CD4-positive, alpha-beta T cell treated with Interleukin-6 at 100 ng/mL for 8 hours (primary cell): ENCODE data around the gene CEP170B.

ENCODE experiments used
- DNase-seq: peaks from one replicate; pipeline ENCODE4 v3.0.0-alpha.2; 2020; ENCODE audit warnings: mixed read lengths, low spot score

The CEP170B gene

GRCh38 chr14:104868060-104868740, 3.1 kb downstream of the CEP170B start:
- no peak for DNase-seq

GRCh38 chr14:104868811-104869572, 3.9 kb downstream of the CEP170B start:
- no peak for DNase-seq

DNA sequence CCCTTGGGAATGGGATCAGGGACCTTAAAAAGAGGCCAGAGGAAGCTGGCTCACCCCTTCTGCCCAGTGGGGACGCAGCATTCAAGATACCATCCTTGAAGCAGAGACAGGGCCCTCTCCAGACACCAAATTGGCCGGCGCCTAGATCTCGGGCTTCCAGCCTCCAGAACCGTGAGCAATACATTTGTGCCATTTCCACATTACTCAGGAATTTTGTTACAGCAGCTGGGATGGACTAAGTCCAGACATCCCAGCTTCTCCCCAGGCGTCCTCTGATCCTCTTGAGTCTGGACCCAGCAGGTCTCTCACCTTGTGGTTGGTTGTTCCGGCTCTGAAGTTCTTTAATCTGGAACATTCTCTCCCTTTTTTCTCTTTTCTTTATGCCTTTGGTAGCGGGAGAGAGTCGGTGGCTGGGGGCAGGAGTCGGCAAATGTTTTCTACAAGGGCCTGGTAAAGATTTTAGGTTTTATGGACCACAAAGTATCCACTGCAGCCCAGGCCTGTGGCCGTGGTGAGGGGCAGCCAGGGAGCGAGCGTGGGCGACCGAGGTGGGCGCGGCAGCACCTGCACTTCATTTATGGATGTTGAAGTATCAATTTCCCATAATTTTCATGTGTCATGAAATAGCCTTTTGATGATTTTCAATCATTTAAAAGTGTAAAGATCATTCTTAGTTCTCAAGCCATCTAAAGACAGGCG, 4.8 kb downstream of the CEP170B start:
- DNase-seq, result no peak

- DNase-seq, result peak; percentile 27
Measured at GRCh38 chr14:104870368-104871144, 5.5 kb downstream of the CEP170B start.

DNA sequence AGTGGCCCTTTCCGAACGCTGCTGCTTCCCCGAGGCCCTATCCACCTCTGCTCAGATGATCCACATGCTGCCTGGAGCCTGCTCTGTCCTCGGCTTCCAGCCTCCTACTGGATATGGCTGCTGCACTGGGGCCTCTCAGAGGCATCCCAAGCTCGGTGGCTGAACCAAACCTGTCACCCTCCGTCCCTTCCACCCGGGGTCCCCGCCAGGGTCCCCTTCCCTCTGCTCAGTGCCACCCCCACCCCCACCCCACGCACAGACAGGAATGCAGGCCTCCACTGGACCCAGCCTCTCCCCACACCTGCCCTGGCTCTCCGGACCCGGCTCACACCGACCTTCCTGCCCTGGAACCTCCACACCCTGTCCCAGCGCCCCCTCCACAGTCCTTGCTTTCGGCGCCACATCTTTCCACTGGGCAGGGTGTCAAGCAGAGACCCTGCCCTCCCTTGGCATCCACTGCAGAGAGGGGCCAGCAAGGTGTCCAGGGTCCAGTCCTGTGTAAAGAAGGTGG, 6.1 kb downstream of the CEP170B start:
- DNase-seq, result no peak

- DNase-seq, result no peak
Measured at GRCh38 chr14:104871656-104872468, 6.8 kb downstream of the CEP170B start.

DNA sequence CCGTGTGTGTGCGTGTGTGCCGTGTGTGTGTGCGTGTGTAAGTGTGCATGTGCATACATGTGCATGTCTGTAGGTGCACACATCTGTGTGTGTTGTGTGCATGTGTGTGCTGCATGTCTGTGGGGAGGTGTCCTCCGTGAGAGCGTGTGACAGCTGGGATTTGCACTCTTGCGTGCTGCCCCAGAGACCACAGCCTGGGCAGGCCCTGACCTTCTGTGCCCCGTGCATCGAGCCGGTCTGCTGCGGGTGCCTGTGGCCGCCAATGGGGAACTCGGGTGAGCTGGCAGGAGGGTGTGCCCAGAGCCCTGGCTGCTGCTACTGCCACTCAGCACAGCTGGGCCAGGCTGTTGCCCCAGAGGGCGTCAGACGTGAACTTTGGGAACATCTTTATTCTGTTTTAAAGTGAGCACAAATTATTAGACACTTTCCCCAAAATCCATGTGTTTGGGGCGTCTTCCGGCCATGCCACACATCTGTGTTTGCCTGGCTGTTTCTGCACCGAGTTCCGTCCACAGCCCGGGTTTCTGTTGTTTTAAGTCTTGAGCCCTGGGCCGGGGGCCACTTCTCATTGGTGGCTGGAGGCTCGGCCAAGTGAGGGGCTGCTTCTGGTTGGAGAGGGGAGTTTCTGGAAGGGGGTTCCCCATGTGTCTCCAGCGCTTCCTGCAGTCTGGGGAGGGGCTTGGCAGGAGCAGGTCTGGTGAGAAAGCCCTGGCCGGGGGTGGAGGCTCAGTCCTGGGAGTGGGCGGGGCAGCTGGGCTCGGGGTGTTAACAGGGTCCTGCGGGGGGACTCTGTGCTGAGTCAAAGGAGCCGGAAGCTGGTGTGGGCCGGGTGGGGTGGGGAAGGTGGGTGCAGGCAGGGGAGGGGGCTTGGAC, 7.6 kb downstream of the CEP170B start:
- no peak for DNase-seq

- DNase-seq, result no peak
Measured at GRCh38 chr14:104873380-104874055, 8.4 kb downstream of the CEP170B start.

- no peak for DNase-seq
Measured at GRCh38 chr14:104874110-104874531, 9.1 kb downstream of the CEP170B start.

GRCh38 chr14:104874571-104875411, 9.7 kb downstream of the CEP170B start:
- no peak for DNase-seq

DNA sequence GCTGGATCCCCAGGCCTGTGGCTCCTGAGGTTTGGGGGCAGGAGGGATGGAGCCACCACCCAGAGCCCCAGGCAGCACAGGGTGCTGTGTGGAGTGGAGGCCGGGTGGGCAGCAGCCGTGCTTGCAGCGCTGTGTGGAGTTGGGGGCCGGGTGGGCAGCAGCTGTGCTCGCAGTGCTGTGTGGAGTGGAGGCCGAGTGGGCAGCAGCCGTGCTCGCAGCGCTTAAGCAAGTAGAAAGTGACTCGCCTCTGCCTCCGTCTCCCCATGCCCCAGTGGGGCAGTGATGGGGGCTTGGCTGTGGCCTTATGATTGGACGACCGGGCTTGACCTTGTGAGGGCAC, 10.3 kb downstream of the CEP170B start:
- DNase-seq, result no peak

DNA sequence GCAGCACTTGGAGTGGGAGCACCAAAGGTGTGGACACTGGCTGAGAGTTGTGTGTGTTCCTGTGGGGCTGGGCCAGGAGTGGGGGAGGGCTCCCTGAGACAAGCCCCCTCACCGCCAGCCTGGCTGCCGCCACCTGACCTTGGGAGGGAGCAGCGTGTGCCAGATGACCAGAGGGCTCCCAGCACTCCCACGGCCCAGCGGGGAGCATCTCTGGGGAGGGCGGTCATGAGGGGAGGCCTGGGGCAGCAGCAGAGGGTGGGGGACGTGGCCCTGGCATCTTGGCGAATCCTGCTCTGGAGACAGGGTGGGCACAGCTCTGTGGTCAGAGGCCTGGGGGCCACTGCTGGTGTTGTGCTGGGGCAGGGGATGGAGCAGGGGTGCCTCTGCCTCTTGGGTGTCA, 10.7 kb downstream of the CEP170B start:
- no peak for DNase-seq

DNA sequence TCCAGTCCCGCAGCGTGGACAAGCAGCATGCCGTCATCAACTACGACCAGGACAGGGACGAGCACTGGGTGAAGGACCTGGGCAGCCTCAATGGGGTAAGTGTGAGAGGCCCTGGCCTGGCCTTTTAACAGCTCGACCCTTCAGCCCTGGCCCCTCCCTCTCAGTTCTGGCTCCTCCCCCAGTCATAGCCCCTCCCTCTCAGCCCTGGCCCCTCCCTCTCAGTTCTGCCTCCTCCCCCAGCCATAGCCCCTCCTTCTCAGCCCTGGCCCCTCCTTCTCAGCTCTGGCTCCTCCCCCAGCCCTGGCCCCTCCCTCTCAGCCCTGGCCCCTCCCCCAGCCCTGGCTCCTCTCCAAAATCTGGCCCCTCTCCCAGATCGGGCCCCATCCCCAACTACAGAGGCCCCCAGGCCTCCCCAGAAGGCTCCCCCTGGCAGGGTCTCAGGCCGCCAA, 11.2 kb downstream of the CEP170B start:
- no peak for DNase-seq

GRCh38 chr14:104877066-104877805, 12.2 kb downstream of the CEP170B start:
- DNase-seq, result no peak

DNA sequence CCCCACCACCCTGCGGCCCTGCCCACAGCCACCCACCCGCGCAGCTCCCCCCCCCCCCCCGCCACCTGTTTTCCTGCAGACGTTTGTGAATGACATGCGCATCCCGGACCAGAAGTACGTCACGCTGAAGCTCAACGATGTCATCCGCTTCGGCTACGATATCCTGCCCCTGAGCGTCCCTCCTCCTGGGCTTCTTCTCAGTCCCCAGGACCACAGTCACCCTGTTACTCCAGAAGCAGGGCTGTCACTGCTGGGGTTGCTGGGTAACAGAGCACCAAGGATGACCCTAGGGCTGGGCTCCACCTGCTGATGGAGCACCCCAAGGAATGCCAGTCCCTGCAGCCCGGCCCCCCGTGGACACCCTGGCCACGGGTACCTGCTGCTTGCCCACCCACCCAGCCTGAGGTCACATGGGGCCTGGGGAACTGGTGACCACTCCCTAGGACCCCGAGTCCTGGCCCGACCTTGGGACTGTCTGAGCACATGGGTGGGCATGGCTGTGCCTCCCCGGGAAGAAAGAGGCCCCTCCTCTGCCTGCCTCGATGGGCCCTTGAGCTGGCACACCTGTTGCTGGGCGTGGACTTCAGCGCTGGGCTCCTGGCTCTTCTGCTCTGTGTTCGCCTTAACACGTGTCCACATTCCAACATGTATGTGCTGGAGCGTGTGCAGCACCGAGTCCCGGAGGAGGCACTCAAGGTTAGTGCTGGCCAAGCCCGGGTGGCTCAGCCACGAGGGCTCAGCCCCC, 12.9 kb downstream of the CEP170B start:
- DNase-seq, result no peak

DNA sequence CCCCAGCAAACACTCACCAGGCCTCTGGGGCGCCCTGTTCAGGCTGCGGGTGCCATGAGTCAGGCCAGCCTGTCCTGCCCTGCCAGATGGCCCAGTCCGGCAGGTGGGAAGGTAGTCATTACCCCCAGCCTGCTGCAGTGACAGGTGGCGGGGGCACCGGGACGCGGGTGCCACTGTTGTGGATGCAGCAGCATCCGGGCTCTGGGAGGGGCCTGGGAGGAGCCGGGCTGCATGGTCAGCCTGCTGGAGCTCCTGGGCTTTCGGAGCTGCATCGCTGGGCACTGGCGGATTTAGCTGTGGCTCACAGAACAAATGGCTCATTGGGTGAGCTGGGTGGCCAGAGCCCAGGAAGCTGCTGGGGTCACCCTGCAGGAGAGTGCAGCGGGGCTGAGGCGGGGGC, 13.5 kb downstream of the CEP170B start:
- no peak for DNase-seq
